DOHH2 (cell line): ENCODE measurements around the gene CPZ.
A peak's percentile ranks its signal among the peaks of the same experiment; 100 is the strongest.

Experiments
- H3F3A ChIP-seq: fragments of 200-600 bp; sonication (generic), shearing (Covaris generic); 2 replicates; pipeline ENCODE4 v1.6.0; 2016; ENCODE audit warnings: antibody characterized with exemption, mild to moderate bottlenecking; ENCODE audit not compliant: control insufficient read depth, insufficient read depth
- H3K27ac ChIP-seq: fragments of 200-600 bp; sonication (generic); 2 replicates; pipeline ENCODE4 v1.5.1; 2014; ENCODE audit warnings: low read depth, mild to moderate bottlenecking, low read length, moderate library complexity
- H3K27me3 ChIP-seq: fragments of 200-600 bp; sonication (generic); 2 replicates; pipeline ENCODE4 v1.6.1; 2014; ENCODE audit warnings: mild to moderate bottlenecking, low read length, mixed read lengths; ENCODE audit not compliant: control insufficient read depth
- H3K36me3 ChIP-seq: fragments of 200-600 bp; sonication (generic); 2 replicates; pipeline ENCODE4 v1.6.1; 2014; ENCODE audit warnings: mild to moderate bottlenecking, low read length, moderate library complexity, mixed read lengths; ENCODE audit not compliant: control insufficient read depth
- H3K4me1 ChIP-seq: fragments of 200-600 bp; sonication (generic); 2 replicates; pipeline ENCODE4 v1.6.1; 2014; ENCODE audit warnings: mild to moderate bottlenecking, low read length, mixed read lengths; ENCODE audit not compliant: control insufficient read depth
- H3K4me2 ChIP-seq: fragments of 200-600 bp; sonication (generic); 2 replicates; pipeline ENCODE4 v1.6.0; 2014; ENCODE audit warnings: mild to moderate bottlenecking, low read length, moderate library complexity
- H3K4me3 ChIP-seq: fragments of 200-600 bp; sonication (generic); 2 replicates; pipeline ENCODE4 v1.5.1; 2014; ENCODE audit warnings: mild to moderate bottlenecking, low read length, mixed read lengths
- H3K79me2 ChIP-seq: fragments of 200-600 bp; sonication (generic); 2 replicates; pipeline ENCODE4 v1.6.1; 2014; ENCODE audit warnings: mild to moderate bottlenecking, low read length, mixed read lengths; ENCODE audit not compliant: control insufficient read depth
- H3K9me2 ChIP-seq: fragments of 200-600 bp; sonication (generic); replicated peaks from 2 replicates; pipeline ENCODE4 v1.6.1; 2014; ENCODE audit warnings: mild to moderate bottlenecking, low read length, mixed read lengths; ENCODE audit not compliant: control insufficient read depth
- H3K9me3 ChIP-seq: fragments of 200-600 bp; sonication (generic); 2 replicates; pipeline ENCODE4 v1.6.1; 2014; ENCODE audit warnings: antibody characterized with exemption, low read length, mixed read lengths; ENCODE audit not compliant: control insufficient read depth, insufficient read depth
- H4K20me1 ChIP-seq: fragments of 200-600 bp; sonication (generic); 2 replicates; pipeline ENCODE4 v1.6.0; 2014; ENCODE audit warnings: low read depth, mild to moderate bottlenecking, antibody characterized with exemption, low read length, moderate library complexity; ENCODE audit not compliant: control insufficient read depth, insufficient read depth
- CTCF ChIP-seq: fragments of 200-600 bp; sonication (generic); IDR thresholded peaks from one replicate; pipeline ENCODE4 v1.5.1; 2014; ENCODE audit warnings: antibody characterized with exemption, mild to moderate bottlenecking, low read depth, low read length; ENCODE audit not compliant: poor library complexity, severe bottlenecking
- EZH2phosphoT487 ChIP-seq: fragments of 200-600 bp; sonication (generic); IDR thresholded peaks from 2 replicates; pipeline ENCODE4 v1.6.1; 2017; ENCODE audit warnings: borderline replicate concordance, mild to moderate bottlenecking, antibody characterized with exemption, low read length, moderate library complexity, mixed read lengths

CPZ gene

GRCh38 chr4:8606966-8607365 lies 14.4 kb downstream of the CPZ start:
- Histone ChIP-seq H3K9me3 (no peaks in the 10 kb centered on the region), H3K79me2 (no peaks in the 10 kb centered on the region), H3K36me3 (no peaks in the 10 kb centered on the region), H3K27me3 (no peaks in the 10 kb centered on the region), H3F3A (no peaks in the 10 kb centered on the region), H3K4me3 (no peak overlapping the region), H3K27ac (no peak overlapping the region), H3K9me2 (no peaks in the 10 kb centered on the region), H3K4me1 (no peaks in the 10 kb centered on the region), H3K4me2 (no peak overlapping the region), H4K20me1 (no peaks in the 10 kb centered on the region)
- TF ChIP-seq CTCF (no peak), EZH2phosphoT487 (no peak)

GRCh38 chr4:8607603-8608481 lies 15.3 kb downstream of the CPZ start:
- TF ChIP-seq CTCF (peak; percentile 90), EZH2phosphoT487 (no peak)
- Histone ChIP-seq H3K27me3 (no peaks in the 10 kb centered on the region), H3K36me3 (no peaks in the 10 kb centered on the region), H4K20me1 (no peaks in the 10 kb centered on the region), H3K4me2 (no peak overlapping the region), H3K4me1 (no peaks in the 10 kb centered on the region), H3K79me2 (no peaks in the 10 kb centered on the region), H3K27ac (no peak overlapping the region), H3K9me3 (no peaks in the 10 kb centered on the region), H3F3A (no peaks in the 10 kb centered on the region), H3K9me2 (no peaks in the 10 kb centered on the region), H3K4me3 (no peak overlapping the region)

DNA sequence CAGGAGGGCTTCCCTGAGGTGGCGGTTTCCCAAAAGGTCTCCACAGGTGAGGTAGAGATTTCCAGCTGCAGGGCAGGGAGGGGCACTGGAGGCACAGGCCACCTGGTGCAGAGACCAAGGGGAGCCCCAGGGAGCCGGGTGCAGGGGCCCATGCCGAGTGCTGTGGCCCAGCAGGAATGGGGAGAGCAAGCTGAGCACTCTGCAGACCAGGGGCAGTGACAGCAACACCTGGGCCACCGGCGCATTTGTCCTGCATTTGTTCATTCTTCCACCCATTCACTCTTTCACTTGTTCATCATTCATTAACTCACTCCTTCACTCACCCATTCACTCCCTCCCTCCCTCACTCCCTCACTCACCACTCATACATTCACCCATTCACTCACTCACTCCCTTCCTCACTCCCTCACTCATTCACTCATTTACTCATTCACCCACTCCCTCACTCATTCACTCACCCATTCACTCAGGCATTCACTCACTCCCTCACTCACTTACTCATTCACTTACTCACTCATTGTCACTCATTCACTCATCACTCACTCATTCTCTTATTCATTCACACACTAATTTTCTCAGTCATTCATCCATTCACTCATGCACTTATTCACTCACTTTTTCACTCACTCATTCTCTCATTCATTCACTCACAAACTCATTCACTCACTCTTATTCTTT lies 16.3 kb downstream of the CPZ start:
- no peak for TF ChIP-seq EZH2phosphoT487
- H3K9me2 ChIP-seq, result no peaks in the 10 kb centered on the region
- no peaks in the 10 kb centered on the region for H4K20me1 ChIP-seq
- H3K27ac ChIP-seq, result no peak overlapping the region
- no peaks in the 10 kb centered on the region for H3K79me2 ChIP-seq
- H3K4me2 ChIP-seq, result no peak overlapping the region
- H3K9me3 ChIP-seq, result no peaks in the 10 kb centered on the region
- no peaks in the 10 kb centered on the region for H3K4me1 ChIP-seq
- H3K27me3 ChIP-seq, result no peaks in the 10 kb centered on the region
- H3K4me3 ChIP-seq, result no peak overlapping the region
- H3K36me3 ChIP-seq, result no peaks in the 10 kb centered on the region
- no peaks in the 10 kb centered on the region for H3F3A ChIP-seq

- Histone ChIP-seq H3K4me3 (no peak overlapping the region), H3K9me2 (no peaks in the 10 kb centered on the region), H3K4me1 (no peaks in the 10 kb centered on the region), H3K27me3 (no peaks in the 10 kb centered on the region), H3K27ac (no peak overlapping the region), H3K4me2 (no peak overlapping the region), H3K36me3 (no peaks in the 10 kb centered on the region), H3K79me2 (no peaks in the 10 kb centered on the region), H3F3A (no peaks in the 10 kb centered on the region), H3K9me3 (no peaks in the 10 kb centered on the region), H4K20me1 (no peaks in the 10 kb centered on the region)
- TF ChIP-seq CTCF (no peak), EZH2phosphoT487 (no peak)
Observed at GRCh38 chr4:8609406-8609805, 16.8 kb downstream of the CPZ start.
